Left hindlimb (tissue), 1 donor: ENCODE results near the gene ADAT3.
A peak's percentile ranks its signal among the peaks of the same experiment; 100 is the strongest.
"Not testable (repeated sequence)": the region's sequence is repeated elsewhere in the genome, so short reads cannot be mapped to it uniquely, and the experiment has no call there.

ENCODE experiments used
- DNase-seq: peaks from one replicate; pipeline ENCODE4 v3.0.0-alpha.2; 2018

Gene ADAT3

DNA sequence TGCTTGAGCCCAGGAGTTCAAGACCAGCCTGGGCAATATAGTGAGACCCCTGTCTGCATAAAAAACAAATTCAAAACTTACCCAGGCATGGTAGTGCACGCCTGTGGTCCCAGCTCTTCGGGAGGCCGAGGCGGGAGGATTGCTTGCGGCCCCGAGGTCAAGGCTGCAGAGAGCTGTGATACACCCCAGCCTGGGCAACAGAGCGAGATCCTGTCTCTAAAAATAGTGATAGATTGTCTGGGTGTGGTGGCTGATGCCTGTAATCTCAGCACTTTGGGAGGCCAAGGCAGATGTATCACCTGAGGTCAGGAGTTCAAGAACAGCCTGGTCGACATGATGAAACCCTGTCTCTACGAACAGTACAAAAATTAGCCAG is 37.9 kb upstream of the ADAT3 start:
- DNase-seq: no peak

GRCh38 chr19:1868971-1869370 is 36.2 kb upstream of the ADAT3 start:
- DNase-seq: no peak

DNA sequence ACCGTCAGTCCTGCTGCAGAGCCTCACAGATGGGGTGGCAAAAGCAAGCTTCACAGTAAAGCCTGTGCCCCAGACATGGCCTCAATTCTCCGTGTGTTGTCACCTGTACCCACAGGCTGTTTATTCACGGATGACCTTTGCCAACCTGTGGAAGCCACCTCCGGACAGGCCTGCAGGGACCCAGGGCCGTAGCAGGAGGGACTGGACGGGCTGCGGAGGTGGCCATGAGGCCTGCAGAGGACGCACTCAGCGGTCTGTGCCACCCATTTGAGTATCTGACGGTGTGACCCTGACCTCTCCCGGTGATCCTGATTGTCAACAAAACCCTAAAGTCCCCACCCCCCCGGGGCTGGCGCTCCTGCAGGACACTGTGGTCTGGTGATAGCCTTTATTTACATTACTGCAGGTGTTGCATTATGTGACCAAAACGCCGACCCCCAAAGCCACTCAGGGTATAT is 34.0 kb upstream of the ADAT3 start:
- DNase-seq: peak; percentile 30

GRCh38 chr19:1871630-1872029 is 33.6 kb upstream of the ADAT3 start:
- DNase-seq: peak; percentile 29

- DNase-seq: peak; percentile 34
Measured at GRCh38 chr19:1872807-1873523, 32.2 kb upstream of the ADAT3 start.

DNA sequence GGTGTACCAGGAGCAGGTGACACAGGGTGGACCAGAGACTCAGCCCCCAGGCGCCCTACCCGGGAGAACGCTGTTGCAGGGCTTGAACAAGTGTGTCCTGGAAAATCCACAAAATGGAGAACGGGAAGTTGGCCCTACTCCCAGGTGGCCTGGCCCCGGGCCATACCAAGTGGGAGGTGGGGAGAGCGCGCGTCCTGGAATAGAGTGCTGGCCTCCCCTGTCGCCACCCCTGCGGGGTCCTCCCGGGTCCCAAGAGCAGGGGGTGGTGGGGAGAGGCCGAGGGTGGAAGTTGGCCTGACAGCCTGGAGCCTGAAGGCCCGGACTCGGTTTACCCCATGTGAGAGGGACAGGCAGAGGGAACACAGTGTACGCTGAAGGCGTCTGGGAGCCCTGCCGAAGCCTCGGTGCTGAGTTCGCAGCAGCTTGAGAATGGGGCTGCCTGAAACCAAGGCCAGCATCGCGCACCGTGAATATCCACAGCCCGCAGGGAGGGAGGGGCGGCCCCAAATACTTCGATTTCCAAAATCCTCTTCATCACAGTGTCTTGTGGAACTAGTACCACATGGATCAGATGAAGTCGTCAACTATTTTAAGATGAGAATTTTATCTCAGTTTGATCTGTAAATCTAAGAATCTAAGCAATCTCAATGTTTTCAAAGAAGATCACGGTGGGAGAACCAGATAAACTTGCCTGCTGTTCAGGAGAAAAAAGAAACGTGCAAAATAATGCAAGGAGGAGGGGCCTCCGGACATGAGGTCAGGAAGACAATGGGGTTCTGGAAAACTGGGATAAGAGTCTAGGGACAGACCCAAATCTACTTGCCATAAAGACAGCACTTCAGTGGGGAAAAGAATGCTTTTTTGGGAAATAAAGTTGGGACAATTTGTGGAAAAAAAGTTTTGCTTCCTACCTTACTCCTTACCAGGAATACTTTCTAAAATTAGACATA is 31.4 kb upstream of the ADAT3 start:
- DNase-seq: peak; percentile 31

GRCh38 chr19:1874554-1875185 is 30.5 kb upstream of the ADAT3 start:
- peak; percentile 27 for DNase-seq

DNA sequence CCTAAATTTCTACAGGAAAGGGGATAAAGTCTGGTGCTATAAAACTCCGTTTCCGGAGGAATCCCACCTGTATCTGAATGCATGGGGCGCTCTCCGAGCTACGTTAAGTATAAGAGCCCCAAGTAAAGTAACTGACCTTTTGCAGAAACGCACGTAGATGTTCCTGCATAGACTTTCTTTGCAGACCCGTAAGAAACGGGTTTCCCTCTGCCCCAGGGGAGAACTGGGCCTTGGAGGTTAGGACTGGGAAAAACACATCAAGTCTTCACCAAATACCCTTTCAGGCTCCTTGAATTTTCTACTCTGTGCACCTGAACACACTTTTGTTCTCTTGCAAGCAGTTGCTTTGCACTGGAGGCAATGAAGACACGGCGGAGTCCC is 29.9 kb upstream of the ADAT3 start:
- not testable (repeated sequence) for DNase-seq

GRCh38 chr19:1875646-1876495 is 29.3 kb upstream of the ADAT3 start:
- peak; percentile 91 for DNase-seq

- peak; percentile 48 for DNase-seq
Measured at GRCh38 chr19:1876496-1877279, 28.5 kb upstream of the ADAT3 start.

DNA sequence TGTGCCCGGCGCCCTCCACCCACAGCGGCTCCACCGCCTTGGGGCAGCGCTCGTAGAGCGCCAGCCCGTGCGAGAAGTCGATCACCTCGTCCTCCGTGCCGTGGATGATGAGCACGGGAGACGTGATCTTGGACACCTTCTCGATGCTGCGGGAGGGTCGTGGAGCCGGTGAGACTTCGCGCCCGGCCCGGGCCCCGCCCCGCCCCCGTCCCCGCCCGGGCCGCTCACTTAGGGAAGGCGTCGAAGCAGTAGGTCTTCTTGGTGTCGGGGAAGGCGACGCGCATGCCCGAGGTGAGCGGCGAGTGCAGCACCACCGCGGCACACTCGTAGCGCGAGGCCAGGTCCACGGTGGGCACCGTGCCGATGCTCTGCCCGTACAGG is 27.9 kb upstream of the ADAT3 start:
- DNase-seq: not testable (repeated sequence)

- DNase-seq: not testable (repeated sequence)
Measured at GRCh38 chr19:1878583-1878982, 26.6 kb upstream of the ADAT3 start.

DNA sequence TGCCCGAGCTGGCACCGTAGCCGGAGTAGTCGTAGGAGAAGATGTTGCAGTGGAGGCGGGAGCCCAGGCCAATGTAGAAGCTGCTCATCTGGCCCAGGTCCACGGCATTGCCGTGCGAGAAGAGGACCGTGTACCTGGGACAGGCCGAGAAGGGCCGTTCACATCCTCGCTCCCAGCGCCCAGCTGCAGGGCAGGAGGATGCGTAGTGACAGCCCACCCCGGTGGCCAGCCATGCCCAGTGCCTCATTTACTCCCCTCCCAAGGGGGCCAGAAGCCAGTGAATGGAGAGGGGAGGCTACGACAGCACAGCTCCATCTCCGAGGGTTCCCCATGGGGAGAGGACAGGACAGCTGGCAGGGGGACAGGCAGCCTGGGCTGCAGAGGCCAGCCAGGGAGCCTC is 25.2 kb upstream of the ADAT3 start:
- DNase-seq: not testable (repeated sequence)

DNA sequence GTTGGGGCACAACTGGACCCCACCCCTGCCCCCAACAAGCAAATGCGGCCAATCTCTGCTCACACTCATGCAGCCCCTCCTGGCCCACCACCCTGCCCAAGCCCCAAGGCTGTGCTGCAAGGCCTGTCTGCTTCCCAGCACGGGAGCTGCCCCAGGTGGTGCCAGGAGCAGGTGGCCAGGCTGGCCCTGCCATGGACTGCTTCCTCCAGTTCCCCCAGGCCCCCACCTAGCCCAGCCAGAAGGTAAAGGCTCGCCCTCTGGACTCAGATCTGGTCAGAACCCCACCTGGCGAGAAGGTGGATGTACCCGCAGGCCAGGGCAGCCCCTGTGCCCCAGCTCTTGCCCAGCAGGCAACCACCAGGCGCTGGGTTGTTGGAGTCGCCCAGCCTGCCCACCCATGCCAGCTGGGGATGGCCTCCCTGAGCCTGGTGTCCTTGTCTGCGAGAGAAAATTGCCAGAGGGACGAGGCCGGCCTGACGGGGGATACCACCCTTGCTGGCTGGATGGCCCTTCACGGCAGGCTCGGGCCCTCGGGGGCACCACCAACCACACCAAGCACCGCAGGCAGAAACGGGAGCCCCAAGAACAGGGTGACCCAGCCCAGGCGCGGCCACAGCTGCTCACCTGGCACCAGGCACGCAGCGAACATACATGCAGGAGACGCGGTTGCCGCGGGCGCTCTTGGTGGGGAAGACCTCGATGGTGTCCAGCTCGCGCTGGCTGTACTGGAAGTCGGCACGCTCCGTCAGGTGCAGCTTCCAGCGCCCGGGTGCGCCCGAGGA is 24.4 kb upstream of the ADAT3 start:
- DNase-seq: peak; percentile 25

GRCh38 chr19:1881393-1882088 is 23.7 kb upstream of the ADAT3 start:
- DNase-seq: peak; percentile 30

GRCh38 chr19:1882089-1882785 is 23.0 kb upstream of the ADAT3 start:
- peak; percentile 31 for DNase-seq

DNA sequence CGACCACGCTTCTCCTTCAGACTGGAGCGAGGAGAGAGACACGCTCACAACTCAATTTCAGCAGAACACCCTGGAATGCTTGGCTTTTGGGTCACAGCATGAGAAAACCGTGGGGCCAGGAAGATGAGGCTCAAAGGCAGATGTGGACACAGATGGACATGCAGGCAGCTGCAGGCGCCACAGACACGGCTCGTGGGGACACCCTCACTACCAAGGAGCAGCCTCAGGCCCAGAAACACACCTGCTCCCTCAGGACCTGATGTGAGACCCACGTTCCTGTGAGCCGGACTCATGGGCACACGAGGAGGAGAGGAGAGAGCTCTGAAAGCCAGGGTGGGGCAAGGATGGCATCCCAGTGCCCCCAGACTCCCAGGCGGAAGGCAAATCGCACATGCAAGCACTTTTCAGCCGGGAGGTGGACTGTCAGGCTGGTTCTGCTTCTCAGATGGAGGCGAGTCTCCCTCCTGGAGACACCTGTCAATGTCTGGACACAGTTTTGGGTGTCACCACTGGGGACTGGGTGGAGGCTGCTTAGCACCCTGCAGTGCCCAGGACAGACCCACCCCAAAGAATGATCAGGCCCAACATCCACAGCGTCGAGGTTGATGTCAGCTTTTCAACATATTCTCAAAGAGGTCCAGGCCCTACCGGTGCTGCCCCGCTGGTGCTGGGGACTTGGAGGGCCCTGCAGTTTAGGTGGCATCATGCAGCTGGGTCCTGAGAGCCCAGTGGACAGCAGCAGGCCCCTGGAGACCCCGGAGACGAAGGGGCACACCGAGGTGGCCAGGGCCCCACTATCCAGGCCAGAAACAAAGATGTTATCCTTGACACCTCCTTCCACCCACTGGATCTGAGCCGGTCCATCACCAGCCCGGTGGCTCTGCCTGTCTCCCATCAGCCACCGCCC is 22.2 kb upstream of the ADAT3 start:
- peak; percentile 33 for DNase-seq

GRCh38 chr19:1883784-1884183 is 21.4 kb upstream of the ADAT3 start:
- peak; percentile 23 for DNase-seq
